COR-L47 (cell line): Measurements from ENCODE around the gene UBFD1.
"Not testable (repeated sequence)": the region's sequence is repeated elsewhere in the genome, so short reads cannot be mapped to it uniquely, and the experiment has no call there.

Experiments used
- DNase-seq: peaks from one replicate; lab custom pipeline; 2025; lab: John Stamatoyannopoulos, UW

UBFD1 gene

DNA sequence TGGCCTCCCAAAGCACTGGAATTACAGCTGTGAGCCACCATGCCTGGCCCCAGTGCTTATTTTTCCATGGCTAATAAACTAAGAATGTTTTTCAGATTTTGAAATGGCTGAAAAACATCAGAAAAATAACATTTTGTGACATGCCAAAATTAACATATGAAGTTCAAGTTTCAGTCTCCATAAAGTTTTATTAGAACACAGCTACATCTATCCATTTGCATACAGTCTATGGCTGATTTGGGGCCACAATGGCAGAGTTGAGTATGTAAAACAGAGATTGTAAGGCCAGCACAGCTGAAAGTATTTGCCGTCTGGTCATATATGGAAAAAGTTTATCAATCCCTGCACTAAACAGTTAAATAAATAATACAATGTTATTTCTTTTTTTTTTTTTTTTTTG, 52.4 kb downstream of the UBFD1 start:
- no peak for DNase-seq

DNA sequence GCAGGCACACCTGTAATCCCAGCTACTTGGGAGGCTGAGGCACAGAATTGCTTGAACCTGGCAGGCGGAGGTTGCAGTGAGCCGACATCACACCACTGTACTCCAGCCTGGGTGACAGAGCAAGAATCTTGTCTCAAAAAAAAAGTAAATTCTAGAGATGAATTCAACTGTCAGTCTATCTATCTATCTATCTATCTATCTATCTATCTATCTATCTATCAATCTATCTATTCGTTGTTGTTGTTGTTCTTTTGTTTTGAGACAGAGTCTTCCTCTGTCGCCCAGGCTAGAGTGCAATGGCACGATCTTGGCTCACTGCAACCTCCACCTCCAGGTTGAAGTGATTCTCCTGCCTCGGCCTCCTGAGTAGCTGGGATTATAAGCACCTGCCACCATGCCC, 53.4 kb downstream of the UBFD1 start:
- DNase-seq = not testable (repeated sequence)

DNA sequence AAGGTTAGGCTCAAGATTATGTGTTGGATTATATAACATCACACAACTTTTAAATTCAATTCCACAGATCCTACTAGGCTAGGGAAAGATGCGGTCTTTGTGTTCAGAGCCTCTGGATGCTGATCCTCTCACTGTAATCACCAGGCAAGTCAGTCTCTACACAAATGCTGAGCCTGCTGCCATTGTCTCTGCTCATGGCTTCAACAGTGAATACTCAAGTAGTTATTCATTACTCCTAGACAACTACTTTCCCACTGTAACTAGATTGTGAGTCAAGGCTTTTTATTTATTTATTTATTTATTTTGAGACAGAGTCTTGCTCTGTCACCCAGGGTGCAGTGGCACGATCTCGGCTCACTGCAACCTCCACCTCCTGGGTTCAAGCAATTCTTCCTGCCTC, 54.4 kb downstream of the UBFD1 start:
- no peak for DNase-seq

DNA sequence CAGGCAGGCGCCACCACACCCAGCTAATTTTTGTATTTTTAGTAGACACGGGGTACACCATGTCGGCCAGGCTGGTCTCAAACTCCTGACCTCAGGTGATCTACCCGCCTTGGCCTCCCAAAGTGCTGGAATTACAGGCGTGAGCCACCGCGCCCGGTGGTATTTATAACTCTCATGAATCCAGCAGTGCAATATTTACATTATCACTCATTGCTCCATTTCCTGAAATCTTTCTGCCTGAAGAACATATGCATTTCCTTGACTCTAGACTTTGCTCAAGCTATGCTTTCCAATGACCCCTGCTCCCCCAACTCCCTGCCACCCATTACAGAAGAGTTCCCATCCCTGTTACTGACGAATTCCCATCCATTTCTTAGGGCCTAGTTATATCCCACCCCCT, 58.3 kb downstream of the UBFD1 start:
- no peak for DNase-seq
